PFSK-1 (cell line): ENCODE measurements around the gene MAP7. TPM values are rescaled to one million over a fixed set of nuclear protein-coding genes. Genes with fewer than 3 reads are reported as not detected.

Experiments
- FOXP2 ChIP-seq: optimal IDR thresholded peaks from 2 replicates; pipeline ENCODE3; 2011; ENCODE audit warnings: borderline replicate concordance, control low read depth, inconsistent platforms; ENCODE audit not compliant: insufficient read depth; ENCODE audit errors: extremely low read length, extremely low read depth
- POLR2AphosphoS5 ChIP-seq: IDR thresholded peaks from 2 replicates; pipeline ENCODE4 v1.6.1; 2012; ENCODE audit warnings: low read depth, mild to moderate bottlenecking, control low read depth, low read length, moderate library complexity
- SIN3A ChIP-seq: IDR thresholded peaks from 2 replicates; pipeline ENCODE4 v1.6.1; 2012; ENCODE audit warnings: mild to moderate bottlenecking, low read length, moderate library complexity, borderline replicate concordance; ENCODE audit not compliant: insufficient read depth
- TAF1 ChIP-seq: IDR thresholded peaks from 2 replicates; pipeline ENCODE4 v1.6.1; 2012; ENCODE audit warnings: low read length, control low read depth, borderline replicate concordance; ENCODE audit not compliant: insufficient read depth
- polyA plus RNA-seq: library from polyadenylated mRNA; unstranded; fragments of >200 nt; gene quantifications from one replicate; pipeline ENCODE4 v1.2.1, GENCODE V29; 2012; ENCODE audit warnings: low read depth, missing spikeins; ENCODE audit not compliant: insufficient read length
- TF ChIP-seq, protein P1 (sequence below), 2 experiments: IDR thresholded peaks; 2 replicates each; pipeline versions ENCODE4 v1.6.1 to v1.8.0; 2011 to 2012; ENCODE audit warnings: low read depth in 2 of 2, low read length in 2 of 2, control low read depth in 1 of 2, inconsistent platforms in 1 of 2, mild to moderate bottlenecking in 1 of 2, moderate library complexity in 1 of 2; ENCODE audit not compliant: insufficient read depth in 1 of 2

Gene MAP7
- not detected for polyA plus RNA-seq

- TF ChIP-seq POLR2AphosphoS5 (no peak), SIN3A (no peak), FOXP2 (peak; percentile 45)
Observed at GRCh38 chr6:136550330-136551071, at the start of gene MAP7. Gene MAP7 (minus strand): TSS chr6:136550422. CDS start chr6:136550408, 14 bp downstream.

DNA sequence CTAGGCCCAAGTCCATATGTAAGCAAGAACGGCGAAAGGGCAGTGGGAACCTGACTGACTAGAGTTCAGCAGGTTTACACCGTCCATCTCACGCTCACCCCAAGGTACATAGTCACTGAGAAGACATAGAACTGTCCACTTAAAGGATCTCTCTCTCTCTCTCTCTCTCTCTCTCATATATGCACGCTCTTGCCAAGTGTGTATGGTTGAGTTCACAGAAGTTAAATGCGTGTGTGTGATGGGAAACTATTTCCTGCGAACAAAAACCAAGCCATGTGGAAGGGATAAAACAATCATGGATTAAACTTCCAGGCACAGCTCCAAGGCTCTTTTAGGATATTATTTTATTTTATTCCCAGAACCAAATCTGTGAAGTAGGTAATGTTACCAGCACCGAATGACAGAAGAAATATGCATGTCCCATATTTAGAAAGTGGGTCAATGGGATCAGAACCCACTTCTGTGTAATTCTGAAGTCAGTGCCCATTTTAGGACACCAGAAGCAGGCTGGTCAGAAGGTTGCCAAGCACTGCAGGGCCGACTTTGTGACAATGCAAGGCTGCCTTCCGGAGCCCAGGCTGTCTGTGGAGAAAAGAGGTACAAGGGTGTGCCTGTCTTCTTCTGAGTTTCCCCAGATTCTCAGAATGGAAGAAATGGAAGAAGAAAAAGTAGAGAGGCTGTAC is 49.2 kb upstream of the MAP7 start:
- TF ChIP-seq SIN3A (no peak), FOXP2 (no peak), TAF1 (no peak), POLR2AphosphoS5 (no peak)
- TF ChIP-seq, protein P1, sequence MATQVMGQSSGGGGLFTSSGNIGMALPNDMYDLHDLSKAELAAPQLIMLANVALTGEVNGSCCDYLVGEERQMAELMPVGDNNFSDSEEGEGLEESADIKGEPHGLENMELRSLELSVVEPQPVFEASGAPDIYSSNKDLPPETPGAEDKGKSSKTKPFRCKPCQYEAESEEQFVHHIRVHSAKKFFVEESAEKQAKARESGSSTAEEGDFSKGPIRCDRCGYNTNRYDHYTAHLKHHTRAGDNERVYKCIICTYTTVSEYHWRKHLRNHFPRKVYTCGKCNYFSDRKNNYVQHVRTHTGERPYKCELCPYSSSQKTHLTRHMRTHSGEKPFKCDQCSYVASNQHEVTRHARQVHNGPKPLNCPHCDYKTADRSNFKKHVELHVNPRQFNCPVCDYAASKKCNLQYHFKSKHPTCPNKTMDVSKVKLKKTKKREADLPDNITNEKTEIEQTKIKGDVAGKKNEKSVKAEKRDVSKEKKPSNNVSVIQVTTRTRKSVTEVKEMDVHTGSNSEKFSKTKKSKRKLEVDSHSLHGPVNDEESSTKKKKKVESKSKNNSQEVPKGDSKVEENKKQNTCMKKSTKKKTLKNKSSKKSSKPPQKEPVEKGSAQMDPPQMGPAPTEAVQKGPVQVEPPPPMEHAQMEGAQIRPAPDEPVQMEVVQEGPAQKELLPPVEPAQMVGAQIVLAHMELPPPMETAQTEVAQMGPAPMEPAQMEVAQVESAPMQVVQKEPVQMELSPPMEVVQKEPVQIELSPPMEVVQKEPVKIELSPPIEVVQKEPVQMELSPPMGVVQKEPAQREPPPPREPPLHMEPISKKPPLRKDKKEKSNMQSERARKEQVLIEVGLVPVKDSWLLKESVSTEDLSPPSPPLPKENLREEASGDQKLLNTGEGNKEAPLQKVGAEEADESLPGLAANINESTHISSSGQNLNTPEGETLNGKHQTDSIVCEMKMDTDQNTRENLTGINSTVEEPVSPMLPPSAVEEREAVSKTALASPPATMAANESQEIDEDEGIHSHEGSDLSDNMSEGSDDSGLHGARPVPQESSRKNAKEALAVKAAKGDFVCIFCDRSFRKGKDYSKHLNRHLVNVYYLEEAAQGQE (IDR thresholded peaks at IDR 0.05; ENCODE audit: insufficient read depth in 1 of 2, low read depth in 2 of 2, low read length in 2 of 2), result no peak

GRCh38 chr6:136598048-136598447 is 47.8 kb upstream of the MAP7 start:
- no peak for TF ChIP-seq POLR2AphosphoS5
- no peak for TF ChIP-seq FOXP2
- TF ChIP-seq, protein P1 (IDR thresholded peaks at IDR 0.05; ENCODE audit: insufficient read depth in 1 of 2, low read depth in 2 of 2, low read length in 2 of 2), result no peak
- TF ChIP-seq SIN3A, result no peak
- no peak for TF ChIP-seq TAF1

GRCh38 chr6:136594671-136595070 is 44.4 kb upstream of the MAP7 start:
- no peak for TF ChIP-seq POLR2AphosphoS5
- TF ChIP-seq SIN3A, result no peak
- TF ChIP-seq FOXP2, result no peak
- TF ChIP-seq TAF1, result no peak
- TF ChIP-seq, protein P1 (IDR thresholded peaks at IDR 0.05; ENCODE audit: insufficient read depth in 1 of 2, low read depth in 2 of 2, low read length in 2 of 2), result no peak

GRCh38 chr6:136593748-136594490 is 43.7 kb upstream of the MAP7 start:
- TF ChIP-seq, protein P1 (IDR thresholded peaks at IDR 0.05; ENCODE audit: insufficient read depth in 1 of 2, low read depth in 2 of 2, low read length in 2 of 2), result no peak
- TF ChIP-seq POLR2AphosphoS5 (no peak), TAF1 (no peak), SIN3A (no peak), FOXP2 (no peak)
